Activated CD8-positive, alpha-beta memory T cell treated with anti-CD3 and anti-CD28 coated beads, Interleukin-2, amount 50 U/mL, for 1 hour (primary cell): Measurements from ENCODE around the gene CATSPER2.
"Not testable (repeated sequence)": the region's sequence is repeated elsewhere in the genome, so short reads cannot be mapped to it uniquely, and the experiment has no call there.

ENCODE experiments used
- DNase-seq: peaks from one replicate; pipeline ENCODE4 v3.0.0-alpha.2; 2020; ENCODE audit errors: extremely low read depth

CATSPER2 gene

GRCh38 chr15:43593328-43594190 is 55.1 kb downstream of the CATSPER2 start, which contains the start of gene CKMT1B:
TSS of gene CKMT1B (plus strand) at chr15:43594027. CDS start at chr15:43594219, 192 bp downstream.
- DNase-seq: not testable (repeated sequence)

- not testable (repeated sequence) for DNase-seq
Measured at GRCh38 chr15:43592841-43593240, 55.8 kb downstream of the CATSPER2 start.

- DNase-seq: not testable (repeated sequence)
Measured at GRCh38 chr15:43589778-43590466, 58.7 kb downstream of the CATSPER2 start, which contains the start of gene PPIP5K1. TSS of gene PPIP5K1 (minus strand) at chr15:43590208. CDS start at chr15:43584504, 5,704 bp downstream.
